Stomach (tissue), 4 donors: ENCODE results near the gene MYCBP2.

ENCODE experiments used
- POLR2A ChIP-seq, 4 donors: fragments of 450-650 bp; IDR thresholded peaks; one replicate each; pipeline ENCODE4 v1.6.1; 2016; ENCODE audit warnings: antibody characterized with exemption in 4 of 4, control low read depth in 2 of 4, mild to moderate bottlenecking in 1 of 4, moderate library complexity in 1 of 4
- TF ChIP-seq, protein P1 (sequence below), 7 experiments: fragments of 450-650 bp in 4 of 7; fragments of 200-600 bp in 3 of 7; sonication (generic) in 3 of 7; IDR thresholded peaks; one replicate each; pipeline ENCODE4 v1.5.1; 2016 to 2019; ENCODE audit warnings: antibody characterized with exemption in 7 of 7, control low read depth in 2 of 7, mild to moderate bottlenecking in 1 of 7

DNA sequence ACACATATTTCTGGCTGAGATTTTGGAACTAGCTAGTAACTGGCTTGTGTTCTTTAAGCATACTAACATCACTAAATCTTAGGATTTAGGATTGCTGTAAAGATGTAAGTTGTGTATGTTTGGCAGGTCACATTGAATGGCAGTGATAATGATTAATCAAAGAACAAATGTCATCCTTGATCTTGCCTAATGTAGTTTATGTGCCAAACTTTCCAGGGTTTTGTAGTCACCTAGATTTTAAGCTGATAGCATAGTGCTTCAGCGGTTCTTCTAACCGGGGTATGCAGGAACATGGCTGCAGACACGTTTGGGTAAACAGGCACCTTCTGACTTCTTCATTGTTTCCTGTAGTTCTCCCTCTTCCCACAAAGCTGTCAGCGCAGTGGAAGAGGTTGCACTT is 325.4 kb downstream of the MYCBP2 start:
- TF ChIP-seq, protein P1, sequence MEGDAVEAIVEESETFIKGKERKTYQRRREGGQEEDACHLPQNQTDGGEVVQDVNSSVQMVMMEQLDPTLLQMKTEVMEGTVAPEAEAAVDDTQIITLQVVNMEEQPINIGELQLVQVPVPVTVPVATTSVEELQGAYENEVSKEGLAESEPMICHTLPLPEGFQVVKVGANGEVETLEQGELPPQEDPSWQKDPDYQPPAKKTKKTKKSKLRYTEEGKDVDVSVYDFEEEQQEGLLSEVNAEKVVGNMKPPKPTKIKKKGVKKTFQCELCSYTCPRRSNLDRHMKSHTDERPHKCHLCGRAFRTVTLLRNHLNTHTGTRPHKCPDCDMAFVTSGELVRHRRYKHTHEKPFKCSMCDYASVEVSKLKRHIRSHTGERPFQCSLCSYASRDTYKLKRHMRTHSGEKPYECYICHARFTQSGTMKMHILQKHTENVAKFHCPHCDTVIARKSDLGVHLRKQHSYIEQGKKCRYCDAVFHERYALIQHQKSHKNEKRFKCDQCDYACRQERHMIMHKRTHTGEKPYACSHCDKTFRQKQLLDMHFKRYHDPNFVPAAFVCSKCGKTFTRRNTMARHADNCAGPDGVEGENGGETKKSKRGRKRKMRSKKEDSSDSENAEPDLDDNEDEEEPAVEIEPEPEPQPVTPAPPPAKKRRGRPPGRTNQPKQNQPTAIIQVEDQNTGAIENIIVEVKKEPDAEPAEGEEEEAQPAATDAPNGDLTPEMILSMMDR (IDR thresholded peaks at IDR 0.05) = no peak
- TF ChIP-seq POLR2A (IDR thresholded peaks at IDR 0.05) = no peak
